HepG2 (cell line): ENCODE results near the gene GRK5.

ENCODE experiments used
- ATF7 ChIP-seq, 2 experiments: fragments of 450-650 bp in 1 of 2; sonication (generic) in 1 of 2; formaldehyde crosslinking in 1 of 2; IDR thresholded peaks; 2 replicates each; pipeline versions ENCODE4 v1.4.0 to v1.6.1; 2016 to 2020; ENCODE audit warnings: antibody characterized with exemption in 1 of 2, mild to moderate bottlenecking in 1 of 2, missing genetic modification reagents in 1 of 2
- JUND ChIP-seq: sonication (generic); formaldehyde crosslinking; IDR thresholded peaks from 2 replicates; pipeline ENCODE4 v1.8.0; 2022; ENCODE audit warnings: mild to moderate bottlenecking, missing genetic modification reagents
- KDM1A ChIP-seq: IDR thresholded peaks from 2 replicates; pipeline ENCODE4 v1.6.1; 2016; ENCODE audit warnings: missing compliant biosample characterization
- MYC ChIP-seq: sonication (generic); formaldehyde crosslinking; IDR thresholded peaks from 2 replicates; pipeline ENCODE4 v1.9.0; 2021; ENCODE audit warnings: missing genetic modification reagents, borderline replicate concordance
- NFRKB ChIP-seq: fragments of 450-650 bp; IDR thresholded peaks from 2 replicates; pipeline ENCODE4 v1.6.1; 2017
- POLR2A ChIP-seq, 2 experiments: IDR thresholded peaks; 2 replicates each; pipeline ENCODE4 v1.6.1; 2011; ENCODE audit warnings: low read depth in 2 of 2, low read length in 2 of 2, mild to moderate bottlenecking in 1 of 2, moderate library complexity in 1 of 2; ENCODE audit not compliant: insufficient read depth in 1 of 2
- SOX6 ChIP-seq, 2 experiments: fragments of 450-650 bp in 1 of 2; sonication (generic) in 1 of 2; formaldehyde crosslinking in 1 of 2; IDR thresholded peaks; 2 replicates each; pipeline versions ENCODE4 v1.4.0 to v1.6.1; 2017 to 2020; ENCODE audit warnings: antibody characterized with exemption in 1 of 2, mild to moderate bottlenecking in 1 of 2, missing genetic modification reagents in 1 of 2
- ZNF850 ChIP-seq: sonication (generic); formaldehyde crosslinking; conservative IDR thresholded peaks from 2 replicates; pipeline ENCODE4 v1.9.0; 2021; ENCODE audit warnings: mild to moderate bottlenecking, missing genetic modification reagents
- ZSCAN31 ChIP-seq: sonication (generic); formaldehyde crosslinking; IDR thresholded peaks from 2 replicates; pipeline ENCODE4 v1.5.0; 2020; ENCODE audit warnings: low read depth, mild to moderate bottlenecking, missing genetic modification reagents
- ZZZ3 ChIP-seq: sonication (generic); formaldehyde crosslinking; IDR thresholded peaks from 2 replicates; pipeline ENCODE4 v1.4.0; 2020; ENCODE audit warnings: missing genetic modification reagents, mild to moderate bottlenecking, borderline replicate concordance
- TF ChIP-seq, protein P1 (sequence below): sonication (generic); formaldehyde crosslinking; IDR thresholded peaks from 2 replicates; pipeline ENCODE4 v1.5.0; 2020; ENCODE audit warnings: mild to moderate bottlenecking, missing genetic modification reagents, moderate library complexity
- TF ChIP-seq, protein P2 (sequence below): sonication (generic); formaldehyde crosslinking; conservative IDR thresholded peaks from 2 replicates; pipeline ENCODE4 v1.4.0; 2020; ENCODE audit warnings: missing genetic modification reagents

DNA sequence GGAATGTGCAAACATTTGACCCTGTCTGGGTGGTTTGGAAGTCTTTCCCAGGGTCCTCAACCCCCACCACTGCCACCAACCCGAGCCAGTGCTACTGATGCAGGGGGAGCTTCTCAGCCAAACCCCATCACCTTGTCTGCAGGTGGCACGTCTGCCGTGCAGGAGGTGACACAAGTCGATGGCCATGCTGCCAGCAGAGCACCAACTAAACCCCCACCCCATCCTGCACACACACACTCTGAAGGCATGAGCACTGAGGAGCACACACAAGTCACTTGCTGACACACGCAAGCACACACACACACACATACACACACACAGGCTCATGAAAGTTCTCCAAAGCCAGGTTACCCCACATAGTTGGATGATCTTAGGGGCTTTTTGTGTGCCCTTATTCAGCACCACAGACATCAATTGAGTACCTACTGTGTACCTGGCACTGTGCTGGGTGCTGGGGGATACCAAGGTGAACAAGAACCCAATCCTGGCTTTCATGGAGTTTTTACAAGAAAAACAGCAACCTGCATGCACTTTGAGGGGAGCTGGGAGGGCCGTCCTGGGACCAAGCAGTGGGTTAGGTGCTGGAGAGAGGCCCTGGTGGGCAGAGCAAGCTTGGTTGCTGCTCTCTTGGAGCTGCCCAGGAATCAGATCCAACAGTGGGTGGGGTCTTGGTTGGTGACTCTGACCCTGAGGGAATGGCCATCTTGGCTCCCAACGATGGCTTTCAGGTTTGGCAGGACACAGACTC lies 216.3 kb downstream of the GRK5 start:
- TF ChIP-seq ZSCAN31 (no peak), MYC (no peak), NFRKB (no peak), SOX6 (IDR thresholded peaks at IDR 0.05) (no peak), SOX6 (CRISPR knock-in tag; IDR thresholded peaks at IDR 0.05) (no peak), ZZZ3 (CRISPR knock-in tag) (no peak), ATF7 (IDR thresholded peaks at IDR 0.05) (no peak), ATF7 (CRISPR knock-in tag; IDR thresholded peaks at IDR 0.05) (no peak), POLR2A (IDR thresholded peaks at IDR 0.05; ENCODE audit: insufficient read depth in 1 of 2, low read depth in 2 of 2, low read length in 2 of 2) (no peak), ZNF850 (no peak), JUND (CRISPR knock-in tag) (no peak), KDM1A (CRISPR knock-in tag) (no peak)
- TF ChIP-seq, protein P1, sequence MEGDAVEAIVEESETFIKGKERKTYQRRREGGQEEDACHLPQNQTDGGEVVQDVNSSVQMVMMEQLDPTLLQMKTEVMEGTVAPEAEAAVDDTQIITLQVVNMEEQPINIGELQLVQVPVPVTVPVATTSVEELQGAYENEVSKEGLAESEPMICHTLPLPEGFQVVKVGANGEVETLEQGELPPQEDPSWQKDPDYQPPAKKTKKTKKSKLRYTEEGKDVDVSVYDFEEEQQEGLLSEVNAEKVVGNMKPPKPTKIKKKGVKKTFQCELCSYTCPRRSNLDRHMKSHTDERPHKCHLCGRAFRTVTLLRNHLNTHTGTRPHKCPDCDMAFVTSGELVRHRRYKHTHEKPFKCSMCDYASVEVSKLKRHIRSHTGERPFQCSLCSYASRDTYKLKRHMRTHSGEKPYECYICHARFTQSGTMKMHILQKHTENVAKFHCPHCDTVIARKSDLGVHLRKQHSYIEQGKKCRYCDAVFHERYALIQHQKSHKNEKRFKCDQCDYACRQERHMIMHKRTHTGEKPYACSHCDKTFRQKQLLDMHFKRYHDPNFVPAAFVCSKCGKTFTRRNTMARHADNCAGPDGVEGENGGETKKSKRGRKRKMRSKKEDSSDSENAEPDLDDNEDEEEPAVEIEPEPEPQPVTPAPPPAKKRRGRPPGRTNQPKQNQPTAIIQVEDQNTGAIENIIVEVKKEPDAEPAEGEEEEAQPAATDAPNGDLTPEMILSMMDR: no peak
- TF ChIP-seq, protein P2, sequence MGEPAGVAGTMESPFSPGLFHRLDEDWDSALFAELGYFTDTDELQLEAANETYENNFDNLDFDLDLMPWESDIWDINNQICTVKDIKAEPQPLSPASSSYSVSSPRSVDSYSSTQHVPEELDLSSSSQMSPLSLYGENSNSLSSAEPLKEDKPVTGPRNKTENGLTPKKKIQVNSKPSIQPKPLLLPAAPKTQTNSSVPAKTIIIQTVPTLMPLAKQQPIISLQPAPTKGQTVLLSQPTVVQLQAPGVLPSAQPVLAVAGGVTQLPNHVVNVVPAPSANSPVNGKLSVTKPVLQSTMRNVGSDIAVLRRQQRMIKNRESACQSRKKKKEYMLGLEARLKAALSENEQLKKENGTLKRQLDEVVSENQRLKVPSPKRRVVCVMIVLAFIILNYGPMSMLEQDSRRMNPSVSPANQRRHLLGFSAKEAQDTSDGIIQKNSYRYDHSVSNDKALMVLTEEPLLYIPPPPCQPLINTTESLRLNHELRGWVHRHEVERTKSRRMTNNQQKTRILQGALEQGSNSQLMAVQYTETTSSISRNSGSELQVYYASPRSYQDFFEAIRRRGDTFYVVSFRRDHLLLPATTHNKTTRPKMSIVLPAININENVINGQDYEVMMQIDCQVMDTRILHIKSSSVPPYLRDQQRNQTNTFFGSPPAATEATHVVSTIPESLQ (CRISPR knock-in tag): no peak
